Mucosa of descending colon (tissue), 3 donors: Measurements from ENCODE around the gene ASPA. TPM values are rescaled to one million over a fixed set of nuclear protein-coding genes. Genes with fewer than 3 reads are reported as not detected.

Experiments
- ATAC-seq: fragments of 200-7000 bp; cut with Tn5 transposase; one replicate; pipeline ENCODE4 v1.9.1; 2020; ENCODE audit warnings: mild to moderate bottlenecking, moderate library complexity
- DNase-seq, 3 donors: peaks; one replicate each; pipeline ENCODE4 v3.0.0-alpha.2; 2020
- H3K36me3 ChIP-seq: fragments of 200-600 bp; one replicate; pipeline ENCODE4 v1.8.0; 2021; ENCODE audit warnings: low read depth, mild to moderate bottlenecking
- H3K4me1 ChIP-seq: fragments of 200-600 bp; one replicate; pipeline ENCODE4 v1.8.0; 2021; ENCODE audit warnings: low read depth, mild to moderate bottlenecking
- H3K4me3 ChIP-seq: fragments of 200-600 bp; one replicate; pipeline ENCODE4 v1.8.0; 2021; ENCODE audit warnings: mild to moderate bottlenecking
- H3K9me3 ChIP-seq: fragments of 200-600 bp; one replicate; pipeline ENCODE4 v1.8.0; 2021; ENCODE audit warnings: mild to moderate bottlenecking
- CTCF ChIP-seq: fragments of 200-600 bp; IDR thresholded peaks from one replicate; pipeline ENCODE4 v1.8.0; 2022; ENCODE audit warnings: antibody characterized with exemption, mild to moderate bottlenecking
- intact Hi-C, 2 donors: fragments of 100-400 bp; cut with DNase I in 1 of 2; cut with micrococcal nuclease in 1 of 2; formaldehyde crosslinking; loops; one replicate each; pipeline versions ENCODE4 v1.11.0 to v1.11.1; 2022; cut with DNase I, micrococcal nuclease
- total RNA-seq, 3 donors: library from RNA; stranded (reverse); fragmentation: NEBNext Ultra II Directional in 2 of 3; extraction: Animal tissue kit (Norgen Biotek cat#: 25700) in 2 of 3; gene quantifications; one replicate each; pipeline versions ENCODE4 v1.2.1 to v1.2.4, GENCODE V29; 2021 to 2023
- donor health status: DM: no; HTN: no; CAD: no; lungs with moderate emphysema.
- donor health status: DM: no; HTN: no; CAD: no.
- donor health status: DM: no; HTN: yes; CAD: no.

ASPA gene
- total RNA-seq, 3 donors from 2014 or later: 3.5 to 6.6 (median 3.7) TPM

- H3K36me3 ChIP-seq: no peaks in the 10 kb centered on the region
- ATAC-seq: no peak
Observed at GRCh38 chr17:3528880-3529511, 53.2 kb downstream of the ASPA start.

GRCh38 chr17:3529817-3530741, 54.3 kb downstream of the ASPA start:
- peak in 1 of 3 donors; percentile 39 for DNase-seq
- Histone ChIP-seq H3K36me3 (no peaks in the 10 kb centered on the region), H3K4me3 (no peak overlapping the region), H3K4me1 (peaks cover 6% of the 10 kb centered on the region), H3K9me3 (no peaks in the 10 kb centered on the region)
- ATAC-seq: peak; percentile 41
- TF ChIP-seq CTCF: no peak
- intact Hi-C loops: no loop called here

More at GRCh38 chr17:3528880-3529511, 53.2 kb downstream of the ASPA start:
- intact Hi-C loops: no loop called here
- Histone ChIP-seq H3K4me1 (peaks cover 6% of the 10 kb centered on the region), H3K4me3 (no peak overlapping the region), H3K9me3 (no peaks in the 10 kb centered on the region)
- DNase-seq: peak in 1 of 3 donors; percentile 8
- TF ChIP-seq CTCF: no peak

- H3K4me3 ChIP-seq: no peak overlapping the region
- H3K9me3 ChIP-seq: no peaks in the 10 kb centered on the region
- DNase-seq: peak in 1 of 3 donors; percentile 12
- TF ChIP-seq CTCF: no peak
- intact Hi-C loops: no loop called here
- no peaks in the 10 kb centered on the region for H3K36me3 ChIP-seq
- H3K4me1 ChIP-seq: peaks cover 6% of the 10 kb centered on the region
- ATAC-seq: no peak
Observed at GRCh38 chr17:3531266-3532101, 55.7 kb downstream of the ASPA start.

- Histone ChIP-seq H3K9me3 (no peaks in the 10 kb centered on the region), H3K4me1 (peaks cover 6% of the 10 kb centered on the region), H3K4me3 (no peak overlapping the region), H3K36me3 (no peaks in the 10 kb centered on the region)
- intact Hi-C loops: no loop called here
- no peak for ATAC-seq
- peak in 1 of 3 donors; percentile 22 for DNase-seq
- no peak for TF ChIP-seq CTCF
Observed at GRCh38 chr17:3532106-3532858, 56.5 kb downstream of the ASPA start.

GRCh38 chr17:3532859-3533142, 57.0 kb downstream of the ASPA start:
- Histone ChIP-seq H3K4me1 (peaks cover 6% of the 10 kb centered on the region), H3K9me3 (no peaks in the 10 kb centered on the region), H3K4me3 (no peak overlapping the region), H3K36me3 (no peaks in the 10 kb centered on the region)
- no peak for TF ChIP-seq CTCF
- DNase-seq: no peak
- intact Hi-C loops: no loop called here
- no peak for ATAC-seq
